ENCODE data around the gene FBLN1. TPM values are rescaled to one million over a fixed set of nuclear protein-coding genes. Genes with fewer than 3 reads are reported as not detected.
"Not testable (repeated sequence)": the region's sequence is repeated elsewhere in the genome, so short reads cannot be mapped to it uniquely, and the experiment has no call there.

The FBLN1 gene
- total RNA-seq, 2 donors from 2014 or later: 587 to 972 TPM

DNA sequence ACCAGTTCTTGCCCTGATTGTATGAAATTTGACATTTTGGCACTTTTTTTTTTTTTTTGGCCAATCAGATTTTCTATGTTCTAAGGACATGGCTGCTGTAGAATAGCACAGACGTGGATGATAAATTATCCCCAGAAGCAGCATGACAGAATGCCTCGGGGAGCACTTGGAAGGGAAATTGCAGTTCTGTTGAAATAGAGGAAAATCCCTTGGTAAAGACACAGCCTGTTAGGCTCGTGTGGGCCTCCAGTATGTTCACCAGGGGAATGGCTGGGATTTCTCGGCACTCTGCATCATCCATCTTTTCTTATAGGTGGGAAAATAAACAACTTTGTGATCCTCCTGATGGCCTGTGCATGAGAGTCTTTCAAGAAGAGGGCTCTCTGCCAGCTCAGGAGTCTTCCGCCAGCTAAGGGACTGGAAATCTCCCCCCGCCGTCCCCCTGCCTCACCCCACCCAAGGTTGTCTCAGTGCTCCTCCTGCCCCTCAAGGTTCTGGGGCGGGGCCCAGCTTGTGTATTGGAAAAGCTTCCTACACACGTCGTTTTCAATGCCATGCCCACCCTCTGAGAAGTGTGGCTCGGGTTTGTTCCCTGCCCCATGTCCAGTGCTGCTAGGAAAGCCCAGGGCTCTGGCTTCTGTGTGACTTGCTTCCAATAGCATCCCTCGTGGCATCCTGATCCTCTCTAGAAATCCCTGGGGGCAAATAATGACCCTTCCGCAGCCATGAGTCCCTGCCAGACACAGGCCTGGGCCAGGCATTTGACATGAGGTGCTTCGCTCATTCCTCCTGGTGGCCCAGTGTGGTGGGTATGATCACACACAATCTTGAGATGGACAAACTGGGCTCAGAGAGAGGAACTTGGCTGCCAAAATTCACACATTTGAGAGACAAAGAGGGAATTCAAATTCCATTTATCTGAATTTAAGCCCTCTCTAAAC is 98.4 kb downstream of the FBLN1 start:
- Histone ChIP-seq H3K36me3 (peaks cover 11% of the 10 kb centered on the region), H3K4me3 (no peak overlapping the region), H3K9me3 (no peaks in the 10 kb centered on the region), H3K27me3 (replicated peaks; ENCODE audit: insufficient read depth) (no peaks in the 10 kb centered on the region), H3K27ac (no peak overlapping the region), H3K4me1 (ENCODE audit: control insufficient read depth in 1 of 2, low read depth in 2 of 2) (no peaks in the 10 kb centered on the region)
- no peak for DNase-seq (ENCODE audit: low spot score)
- TF ChIP-seq, protein P1, sequence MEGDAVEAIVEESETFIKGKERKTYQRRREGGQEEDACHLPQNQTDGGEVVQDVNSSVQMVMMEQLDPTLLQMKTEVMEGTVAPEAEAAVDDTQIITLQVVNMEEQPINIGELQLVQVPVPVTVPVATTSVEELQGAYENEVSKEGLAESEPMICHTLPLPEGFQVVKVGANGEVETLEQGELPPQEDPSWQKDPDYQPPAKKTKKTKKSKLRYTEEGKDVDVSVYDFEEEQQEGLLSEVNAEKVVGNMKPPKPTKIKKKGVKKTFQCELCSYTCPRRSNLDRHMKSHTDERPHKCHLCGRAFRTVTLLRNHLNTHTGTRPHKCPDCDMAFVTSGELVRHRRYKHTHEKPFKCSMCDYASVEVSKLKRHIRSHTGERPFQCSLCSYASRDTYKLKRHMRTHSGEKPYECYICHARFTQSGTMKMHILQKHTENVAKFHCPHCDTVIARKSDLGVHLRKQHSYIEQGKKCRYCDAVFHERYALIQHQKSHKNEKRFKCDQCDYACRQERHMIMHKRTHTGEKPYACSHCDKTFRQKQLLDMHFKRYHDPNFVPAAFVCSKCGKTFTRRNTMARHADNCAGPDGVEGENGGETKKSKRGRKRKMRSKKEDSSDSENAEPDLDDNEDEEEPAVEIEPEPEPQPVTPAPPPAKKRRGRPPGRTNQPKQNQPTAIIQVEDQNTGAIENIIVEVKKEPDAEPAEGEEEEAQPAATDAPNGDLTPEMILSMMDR (IDR thresholded peaks at IDR 0.05): no peak
- no peak for ATAC-seq (ENCODE audit: insufficient number of reproducible peaks, low FRiP score, low read depth)

DNA sequence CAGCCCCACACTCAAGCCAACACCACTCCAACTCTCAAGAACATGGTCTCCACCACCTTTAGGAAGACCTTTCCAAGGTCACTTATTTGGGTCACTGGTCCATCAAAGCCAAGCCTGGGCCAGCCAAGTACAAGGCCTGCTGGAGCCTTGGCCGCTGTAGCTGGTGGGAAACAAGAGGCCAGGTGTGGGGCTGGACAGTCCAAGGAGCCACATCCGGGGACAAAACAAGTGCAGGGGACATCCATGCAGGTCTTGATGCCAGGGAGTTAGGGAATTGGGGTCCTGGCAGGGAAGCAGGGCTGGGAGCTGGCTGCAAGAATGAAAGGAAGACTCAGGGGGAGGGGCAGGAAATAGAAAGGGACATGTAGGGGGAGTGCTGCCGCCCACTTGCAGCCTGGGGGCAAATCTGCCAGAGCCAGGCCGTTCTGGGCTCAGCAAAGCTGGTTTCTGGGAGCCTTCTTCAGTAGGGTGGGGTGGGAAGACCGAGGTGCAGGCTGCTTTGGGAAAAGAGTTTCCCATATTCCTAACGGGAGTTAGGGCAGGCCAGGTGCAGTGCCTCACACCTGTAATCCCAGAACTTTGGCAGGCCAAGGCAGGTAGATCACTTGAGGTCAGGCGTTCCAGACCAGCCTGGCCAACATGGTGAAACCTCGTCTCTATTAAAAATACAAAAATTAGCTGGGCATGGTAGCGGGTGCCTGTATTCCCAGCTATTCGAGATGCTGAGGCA is 99.5 kb downstream of the FBLN1 start:
- TF ChIP-seq, protein P1 (IDR thresholded peaks at IDR 0.05): no peak
- Histone ChIP-seq H3K36me3 (peaks cover 9% of the 10 kb centered on the region), H3K27me3 (replicated peaks; ENCODE audit: insufficient read depth) (no peaks in the 10 kb centered on the region), H3K4me1 (ENCODE audit: control insufficient read depth in 1 of 2, low read depth in 2 of 2) (no peaks in the 10 kb centered on the region), H3K27ac (no peak overlapping the region), H3K4me3 (no peak overlapping the region), H3K9me3 (no peaks in the 10 kb centered on the region)
- no peak for ATAC-seq (ENCODE audit: insufficient number of reproducible peaks, low FRiP score, low read depth)
- no peak for DNase-seq (ENCODE audit: low spot score)

DNA sequence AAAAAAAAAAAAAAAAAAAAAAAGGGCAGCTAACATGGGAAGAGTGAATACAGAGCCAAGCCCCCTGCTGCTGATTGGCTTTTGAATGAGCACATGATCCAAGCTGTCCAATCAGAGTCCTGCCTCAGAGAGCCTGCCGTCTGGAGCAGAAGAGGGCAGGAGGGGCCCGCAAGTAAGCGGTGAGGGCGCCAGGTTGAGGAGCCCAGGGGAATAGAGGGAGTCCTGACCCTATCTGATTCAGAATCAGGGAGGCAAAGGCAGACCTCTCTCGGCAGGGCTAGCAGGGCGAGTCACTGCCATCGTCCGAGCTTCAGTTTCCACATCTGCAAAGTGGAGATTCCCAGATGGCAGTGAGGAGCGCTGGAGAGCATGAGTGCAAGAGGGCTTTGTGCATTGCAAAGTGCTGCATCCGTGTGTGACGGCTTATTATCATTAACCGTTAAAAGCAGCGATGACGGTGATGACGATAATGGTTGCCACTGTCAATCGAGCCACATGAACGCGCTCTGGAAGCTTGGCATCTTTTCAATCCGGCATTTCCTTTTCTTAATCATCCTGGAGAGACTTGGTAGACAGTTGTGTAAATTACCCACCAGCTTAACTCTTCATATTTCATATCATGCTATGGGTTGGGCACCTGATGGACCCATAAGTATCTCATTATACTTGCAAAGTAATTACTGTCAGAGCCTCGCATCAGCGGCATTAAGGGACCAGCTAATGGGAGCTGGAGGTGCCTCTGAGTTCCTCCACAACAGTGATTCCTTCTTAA is 100.3 kb downstream of the FBLN1 start:
- Histone ChIP-seq H3K36me3 (peaks cover 7% of the 10 kb centered on the region), H3K4me3 (no peak overlapping the region), H3K27ac (no peak overlapping the region), H3K9me3 (no peaks in the 10 kb centered on the region), H3K4me1 (ENCODE audit: control insufficient read depth in 1 of 2, low read depth in 2 of 2) (no peaks in the 10 kb centered on the region), H3K27me3 (replicated peaks; ENCODE audit: insufficient read depth) (no peaks in the 10 kb centered on the region)
- DNase-seq (ENCODE audit: low spot score) (no peak), ATAC-seq (ENCODE audit: insufficient number of reproducible peaks, low FRiP score, low read depth) (no peak)
- TF ChIP-seq, protein P1 (IDR thresholded peaks at IDR 0.05): no peak

DNA sequence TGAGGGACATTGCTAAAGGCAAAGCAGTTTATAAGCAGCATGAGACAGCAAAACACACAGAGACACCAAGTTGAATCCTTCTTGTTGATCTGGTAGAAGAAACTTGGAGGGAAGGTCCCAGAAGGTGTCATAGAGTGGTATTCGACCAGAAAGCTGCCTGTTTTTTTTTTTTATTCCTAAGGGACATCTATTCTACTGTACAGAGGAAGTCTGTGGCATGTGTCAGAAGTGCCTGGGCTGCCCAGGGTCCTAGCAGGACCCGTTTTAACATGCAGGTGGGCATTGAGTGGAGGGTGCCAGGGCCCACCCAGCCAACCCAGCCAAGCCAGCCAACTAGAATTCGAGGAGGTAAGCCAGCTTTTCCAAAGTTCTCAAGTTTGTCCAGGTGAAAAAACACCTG is 100.9 kb downstream of the FBLN1 start:
- Histone ChIP-seq H3K27ac (no peak overlapping the region), H3K36me3 (peaks cover 7% of the 10 kb centered on the region), H3K9me3 (no peaks in the 10 kb centered on the region), H3K4me3 (no peak overlapping the region), H3K27me3 (replicated peaks; ENCODE audit: insufficient read depth) (no peaks in the 10 kb centered on the region), H3K4me1 (ENCODE audit: control insufficient read depth in 1 of 2, low read depth in 2 of 2) (no peaks in the 10 kb centered on the region)
- DNase-seq (ENCODE audit: low spot score): no peak
- TF ChIP-seq, protein P1 (IDR thresholded peaks at IDR 0.05): no peak
- no peak for ATAC-seq (ENCODE audit: insufficient number of reproducible peaks, low FRiP score, low read depth)

- not testable (repeated sequence) for ATAC-seq (ENCODE audit: insufficient number of reproducible peaks, low FRiP score, low read depth); H3K4me3 ChIP-seq; H3K9me3 ChIP-seq; H3K4me1 ChIP-seq (ENCODE audit: control insufficient read depth in 1 of 2, low read depth in 2 of 2); H3K36me3 ChIP-seq; H3K27ac ChIP-seq; DNase-seq (ENCODE audit: low spot score); H3K27me3 ChIP-seq (replicated peaks; ENCODE audit: insufficient read depth)
Observed at GRCh38 chr22:45608045-45608444, 105.4 kb downstream of the FBLN1 start.
